Astrocyte (in vitro differentiated cells and primary cell): ENCODE measurements around the gene NAA15. TPM values are rescaled to one million over a fixed set of nuclear protein-coding genes. Genes with fewer than 3 reads are reported as not detected.

ENCODE experiments used
- DNase-seq: peaks from one replicate; pipeline ENCODE4 v3.0.0-alpha.2; 2010; ENCODE audit warnings: low read depth
- FAIRE-seq: peaks from 2 replicates; lab custom pipeline; 2011; peaks lifted over from hg19 to GRCh38; lab: Jason Lieb, UNC
- H2AFZ ChIP-seq: 2 replicates; pipeline ENCODE4 v1.6.0; 2012; ENCODE audit warnings: low read depth, low read length, inconsistent platforms
- H3K27ac ChIP-seq: 2 replicates; pipeline ENCODE4 v1.5.1; 2011; ENCODE audit warnings: low read depth, low read length, inconsistent platforms
- H3K27me3 ChIP-seq: 2 replicates; pipeline ENCODE4 v1.6.0; 2011; ENCODE audit warnings: low read length, inconsistent platforms; ENCODE audit not compliant: insufficient read depth
- H3K36me3 ChIP-seq: 2 replicates; pipeline ENCODE4 v1.5.1; 2011; ENCODE audit warnings: low read length, inconsistent platforms; ENCODE audit not compliant: insufficient read depth
- H3K4me1 ChIP-seq: 2 replicates; pipeline ENCODE4 v1.5.1; 2011; ENCODE audit warnings: low read length, inconsistent platforms; ENCODE audit not compliant: insufficient read depth
- H3K4me2 ChIP-seq: 2 replicates; pipeline ENCODE4 v1.6.0; 2012; ENCODE audit warnings: low read length, inconsistent platforms
- H3K4me3 ChIP-seq: 2 replicates; pipeline ENCODE4 v1.5.1; 2011; ENCODE audit warnings: low read depth, mild to moderate bottlenecking, low read length, inconsistent platforms; ENCODE audit not compliant: insufficient read depth
- H3K79me2 ChIP-seq: 2 replicates; pipeline ENCODE4 v1.6.0; 2012; ENCODE audit warnings: mild to moderate bottlenecking, low read length, inconsistent platforms; ENCODE audit not compliant: insufficient read depth
- H3K9ac ChIP-seq: 2 replicates; pipeline ENCODE4 v1.6.0; 2012; ENCODE audit warnings: mild to moderate bottlenecking, low read length, inconsistent platforms
- H3K9me3 ChIP-seq: 2 replicates; pipeline ENCODE4 v1.5.1; 2012; ENCODE audit warnings: low read depth, mild to moderate bottlenecking, low read length, inconsistent platforms; ENCODE audit not compliant: insufficient read depth
- H4K20me1 ChIP-seq: 2 replicates; pipeline ENCODE4 v1.6.0; 2012; ENCODE audit warnings: low read length, inconsistent platforms; ENCODE audit not compliant: insufficient read depth
- H3K27ac Mint-ChIP-seq: one replicate; pipeline ENCODE4 v1.8.0; 2021; ENCODE audit warnings: mild to moderate bottlenecking, mixed read lengths; ENCODE audit not compliant: unreplicated experiment
- H3K27me3 Mint-ChIP-seq: one replicate; pipeline ENCODE4 v1.8.0; 2021; ENCODE audit warnings: low read depth, mixed read lengths; ENCODE audit not compliant: unreplicated experiment
- H3K36me3 Mint-ChIP-seq: one replicate; pipeline ENCODE4 v1.8.0; 2021; ENCODE audit warnings: low read depth, mixed read lengths; ENCODE audit not compliant: unreplicated experiment
- H3K4me1 Mint-ChIP-seq: one replicate; pipeline ENCODE4 v1.8.0; 2021; ENCODE audit warnings: low read depth, mixed read lengths; ENCODE audit not compliant: unreplicated experiment
- H3K4me3 Mint-ChIP-seq: one replicate; pipeline ENCODE4 v1.8.0; 2021; ENCODE audit warnings: mild to moderate bottlenecking, moderate library complexity, mixed read lengths; ENCODE audit not compliant: unreplicated experiment
- H3K9me3 Mint-ChIP-seq: one replicate; pipeline ENCODE4 v1.8.0; 2021; ENCODE audit warnings: mild to moderate bottlenecking, mixed read lengths; ENCODE audit not compliant: unreplicated experiment
- EZH2 ChIP-seq: IDR thresholded peaks from 2 replicates; pipeline ENCODE4 v1.6.1; 2012; ENCODE audit warnings: mild to moderate bottlenecking, low read length, inconsistent platforms; ENCODE audit not compliant: insufficient read depth
- total RNA-seq: library from RNA; stranded (reverse); gene quantifications from 2 replicates; pipeline ENCODE4 v1.2.1, GENCODE V29; 2021
- TF ChIP-seq, protein P1 (sequence below): IDR thresholded peaks from 2 replicates; pipeline ENCODE4 v1.5.1; 2011; ENCODE audit warnings: low read depth, mild to moderate bottlenecking, inconsistent platforms, low read length, moderate library complexity; ENCODE audit not compliant: insufficient read depth

Gene NAA15
- total RNA-seq, 1 donor from 2014 or later = 64.5 TPM

DNA sequence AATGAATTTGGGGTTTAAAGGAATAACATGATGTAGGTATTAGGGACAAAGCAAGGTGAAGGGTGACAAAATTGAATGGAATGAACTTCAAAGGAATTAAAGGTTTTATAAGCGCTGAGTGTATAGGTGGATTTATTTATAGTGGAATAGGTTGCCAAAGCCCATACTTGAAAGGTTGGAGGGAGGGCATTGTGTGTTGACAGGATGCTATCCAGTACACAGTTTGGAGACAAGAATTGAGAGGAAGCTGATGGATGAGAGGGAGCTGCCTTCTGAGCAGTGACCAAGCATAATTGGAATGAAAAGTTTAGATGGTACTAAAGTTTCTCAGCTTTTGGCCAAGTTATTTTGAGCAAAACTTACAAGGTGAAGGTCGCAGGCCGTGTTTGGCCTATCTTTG is 100.1 kb downstream of the NAA15 start:
- Histone ChIP-seq H3K4me1 (no peaks in the 10 kb centered on the region), H3K79me2 (no peaks in the 10 kb centered on the region), H3K9ac (no peak overlapping the region), H3K9me3 (no peaks in the 10 kb centered on the region), H3K27me3 (no peaks in the 10 kb centered on the region), H2AFZ (no peak overlapping the region), H3K4me3 (no peak overlapping the region), H3K36me3 (no peaks in the 10 kb centered on the region), H3K4me2 (no peak overlapping the region), H3K27ac (no peak overlapping the region), H4K20me1 (no peaks in the 10 kb centered on the region)
- Mint-ChIP-seq H3K4me1 (no peaks in the 10 kb centered on the region), H3K9me3 (no peaks in the 10 kb centered on the region), H3K36me3 (peaks cover 10% of the 10 kb centered on the region), H3K27ac (no peak overlapping the region), H3K4me3 (no peak overlapping the region), H3K27me3 (no peaks in the 10 kb centered on the region)
- TF ChIP-seq EZH2 = no peak
- TF ChIP-seq, protein P1, sequence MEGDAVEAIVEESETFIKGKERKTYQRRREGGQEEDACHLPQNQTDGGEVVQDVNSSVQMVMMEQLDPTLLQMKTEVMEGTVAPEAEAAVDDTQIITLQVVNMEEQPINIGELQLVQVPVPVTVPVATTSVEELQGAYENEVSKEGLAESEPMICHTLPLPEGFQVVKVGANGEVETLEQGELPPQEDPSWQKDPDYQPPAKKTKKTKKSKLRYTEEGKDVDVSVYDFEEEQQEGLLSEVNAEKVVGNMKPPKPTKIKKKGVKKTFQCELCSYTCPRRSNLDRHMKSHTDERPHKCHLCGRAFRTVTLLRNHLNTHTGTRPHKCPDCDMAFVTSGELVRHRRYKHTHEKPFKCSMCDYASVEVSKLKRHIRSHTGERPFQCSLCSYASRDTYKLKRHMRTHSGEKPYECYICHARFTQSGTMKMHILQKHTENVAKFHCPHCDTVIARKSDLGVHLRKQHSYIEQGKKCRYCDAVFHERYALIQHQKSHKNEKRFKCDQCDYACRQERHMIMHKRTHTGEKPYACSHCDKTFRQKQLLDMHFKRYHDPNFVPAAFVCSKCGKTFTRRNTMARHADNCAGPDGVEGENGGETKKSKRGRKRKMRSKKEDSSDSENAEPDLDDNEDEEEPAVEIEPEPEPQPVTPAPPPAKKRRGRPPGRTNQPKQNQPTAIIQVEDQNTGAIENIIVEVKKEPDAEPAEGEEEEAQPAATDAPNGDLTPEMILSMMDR = no peak
- no peak for DNase-seq
- no peak for FAIRE-seq

DNA sequence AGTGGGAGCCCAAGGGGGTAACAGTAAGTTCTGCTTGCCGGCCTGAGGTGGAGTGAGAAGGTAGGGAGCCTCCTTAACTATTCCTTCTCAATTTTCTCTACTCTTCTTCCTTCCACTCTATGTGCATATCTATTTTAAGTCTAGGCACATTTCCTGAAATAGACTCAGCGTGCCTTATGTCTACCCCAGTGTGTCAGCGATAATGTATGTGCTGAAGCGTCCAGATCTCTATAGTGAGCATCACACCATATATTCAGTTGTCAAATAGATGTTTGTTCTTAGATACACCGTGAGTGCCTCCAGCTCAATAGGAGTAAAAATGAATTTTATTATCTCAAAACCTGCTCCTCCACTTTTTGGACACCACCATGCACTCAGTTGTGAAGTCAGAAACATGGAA is 101.1 kb downstream of the NAA15 start:
- Mint-ChIP-seq H3K36me3 (peaks cover 10% of the 10 kb centered on the region), H3K4me3 (no peak overlapping the region), H3K4me1 (no peaks in the 10 kb centered on the region), H3K9me3 (no peaks in the 10 kb centered on the region), H3K27ac (no peak overlapping the region), H3K27me3 (no peaks in the 10 kb centered on the region)
- Histone ChIP-seq H4K20me1 (no peaks in the 10 kb centered on the region), H2AFZ (no peak overlapping the region), H3K9me3 (no peaks in the 10 kb centered on the region), H3K36me3 (no peaks in the 10 kb centered on the region), H3K27ac (no peak overlapping the region), H3K4me1 (no peaks in the 10 kb centered on the region), H3K4me2 (no peak overlapping the region), H3K27me3 (no peaks in the 10 kb centered on the region), H3K4me3 (no peak overlapping the region), H3K9ac (no peak overlapping the region), H3K79me2 (no peaks in the 10 kb centered on the region)
- FAIRE-seq = no peak
- no peak for DNase-seq
- no peak for TF ChIP-seq EZH2
- TF ChIP-seq, protein P1 = no peak

DNA sequence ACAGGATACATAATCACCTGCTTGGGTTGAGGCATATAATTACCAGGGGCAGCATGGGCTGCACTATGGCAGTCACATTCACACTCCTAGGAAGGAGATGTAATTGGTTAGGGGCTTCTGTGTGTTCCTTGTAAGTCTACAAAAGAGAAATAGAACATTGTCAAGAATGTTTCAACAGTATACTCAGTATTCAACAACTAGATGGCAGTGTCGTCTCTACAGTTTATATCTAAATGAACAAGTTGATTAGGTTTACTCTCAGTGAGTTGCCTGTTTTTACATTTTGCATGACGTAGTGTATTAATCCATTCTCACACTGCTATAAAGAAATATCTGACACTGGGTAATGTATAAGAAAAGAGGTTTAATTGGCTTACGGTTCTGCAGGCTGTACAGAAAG is 102.2 kb downstream of the NAA15 start:
- TF ChIP-seq EZH2 = no peak
- TF ChIP-seq, protein P1 = no peak

More for the DNA sequence above, 102.2 kb downstream of the NAA15 start:
- H3K27ac Mint-ChIP-seq = no peak overlapping the region
- peaks cover 11% of the 10 kb centered on the region for H3K36me3 Mint-ChIP-seq
- no peak overlapping the region for H3K4me3 Mint-ChIP-seq
- H3K36me3 ChIP-seq = no peaks in the 10 kb centered on the region
- H3K27ac ChIP-seq = no peak overlapping the region
- H3K9me3 ChIP-seq = no peaks in the 10 kb centered on the region
- H3K9me3 Mint-ChIP-seq = peaks cover 1% of the 10 kb centered on the region
- FAIRE-seq (no peak), DNase-seq (no peak)
- no peak overlapping the region for H2AFZ ChIP-seq
- H3K27me3 ChIP-seq = no peaks in the 10 kb centered on the region
- no peaks in the 10 kb centered on the region for H4K20me1 ChIP-seq
- H3K79me2 ChIP-seq = no peaks in the 10 kb centered on the region
- H3K4me1 Mint-ChIP-seq = no peaks in the 10 kb centered on the region
- no peak overlapping the region for H3K4me3 ChIP-seq
- H3K9ac ChIP-seq = no peak overlapping the region
- H3K4me2 ChIP-seq = no peak overlapping the region
- H3K4me1 ChIP-seq = no peaks in the 10 kb centered on the region
- no peaks in the 10 kb centered on the region for H3K27me3 Mint-ChIP-seq
